ENCODE data around the gene CFAP61. TPM values are rescaled to one million over a fixed set of nuclear protein-coding genes. Genes with fewer than 3 reads are reported as not detected.

Gene CFAP61
- total RNA-seq, 2 experiments from 2014 or later = not detected

GRCh38 chr20:20092827-20093226 lies 40.5 kb downstream of the CFAP61 start:
- POLR2A ChIA-PET = no interaction called here

GRCh38 chr20:20094410-20094809 lies 42.1 kb downstream of the CFAP61 start:
- Mint-ChIP-seq H3K4me3 (no peak overlapping the region), H3K36me3 (ENCODE audit: low read depth) (no peaks in the 10 kb centered on the region), H3K9me3 (no peaks in the 10 kb centered on the region), H3K27ac (no peak overlapping the region), H3K4me1 (ENCODE audit: low read depth) (no peaks in the 10 kb centered on the region), H3K27me3 (peaks cover 11% of the 10 kb centered on the region)
- no peak for TF ChIP-seq CTCF (IDR thresholded peaks at IDR 0.05)
- CTCF ChIA-PET = interaction anchor here (0.9 kb wide), 1 partner anchor 9 kb away, joined by 3 read pairs; no protein-coding TSS in a partner anchor
- intact Hi-C loops (cut with micrococcal nuclease) = no loop called here
- no peak for DNase-seq
- POLR2A ChIA-PET = no interaction called here
- ATAC-seq = no peak

More at GRCh38 chr20:20092827-20093226, 40.5 kb downstream of the CFAP61 start:
- H3K27ac Mint-ChIP-seq = no peak overlapping the region
- no peak for DNase-seq
- H3K27me3 Mint-ChIP-seq = peaks cover 9% of the 10 kb centered on the region
- ATAC-seq = no peak
- H3K36me3 Mint-ChIP-seq (ENCODE audit: low read depth) = no peaks in the 10 kb centered on the region
- intact Hi-C loops (cut with micrococcal nuclease) = no loop called here
- CTCF ChIA-PET = no interaction called here
- H3K9me3 Mint-ChIP-seq = no peaks in the 10 kb centered on the region
- no peak overlapping the region for H3K4me3 Mint-ChIP-seq
- H3K4me1 Mint-ChIP-seq (ENCODE audit: low read depth) = no peaks in the 10 kb centered on the region
- no peak for TF ChIP-seq CTCF (IDR thresholded peaks at IDR 0.05)

GRCh38 chr20:20095114-20095872 lies 43.0 kb downstream of the CFAP61 start:
- no peak overlapping the region for H3K4me3 Mint-ChIP-seq
- H3K4me1 Mint-ChIP-seq (ENCODE audit: low read depth) = no peaks in the 10 kb centered on the region
- no peaks in the 10 kb centered on the region for H3K9me3 Mint-ChIP-seq
- ATAC-seq = no peak
- POLR2A ChIA-PET = no interaction called here
- intact Hi-C loops (cut with micrococcal nuclease) = no loop called here
- peaks cover 11% of the 10 kb centered on the region for H3K27me3 Mint-ChIP-seq
- no peak for DNase-seq
- H3K27ac Mint-ChIP-seq = no peak overlapping the region
- TF ChIP-seq CTCF (IDR thresholded peaks at IDR 0.05) = no peak
- H3K36me3 Mint-ChIP-seq (ENCODE audit: low read depth) = no peaks in the 10 kb centered on the region
- CTCF ChIA-PET = interaction anchor here (0.9 kb wide), 1 partner anchor 9 kb away, joined by 3 read pairs; no protein-coding TSS in a partner anchor

- POLR2A ChIA-PET = no interaction called here
- TF ChIP-seq CTCF (IDR thresholded peaks at IDR 0.05) = no peak
Observed at GRCh38 chr20:20096421-20096820, 44.1 kb downstream of the CFAP61 start.

GRCh38 chr20:20100881-20101280 lies 48.5 kb downstream of the CFAP61 start:
- DNase-seq (no peak), ATAC-seq (no peak)
- no peaks in the 10 kb centered on the region for H3K4me1 Mint-ChIP-seq (ENCODE audit: low read depth)
- ChIA-PET POLR2A (no interaction called here), CTCF (interaction anchor here (0.8 kb wide), 1 partner anchor 174 kb away, joined by 3 read pairs; no protein-coding TSS in a partner anchor)
- H3K9me3 Mint-ChIP-seq = no peaks in the 10 kb centered on the region
- H3K27me3 Mint-ChIP-seq = peaks cover 12% of the 10 kb centered on the region
- intact Hi-C loops (cut with micrococcal nuclease) = no loop called here
- TF ChIP-seq CTCF (IDR thresholded peaks at IDR 0.05) = no peak
- H3K36me3 Mint-ChIP-seq (ENCODE audit: low read depth) = no peaks in the 10 kb centered on the region
- H3K27ac Mint-ChIP-seq = no peak overlapping the region
- H3K4me3 Mint-ChIP-seq = no peak overlapping the region

More at GRCh38 chr20:20096421-20096820, 44.1 kb downstream of the CFAP61 start:
- Mint-ChIP-seq H3K4me3 (no peak overlapping the region), H3K36me3 (ENCODE audit: low read depth) (no peaks in the 10 kb centered on the region), H3K27me3 (peaks cover 9% of the 10 kb centered on the region), H3K27ac (no peak overlapping the region), H3K4me1 (ENCODE audit: low read depth) (no peaks in the 10 kb centered on the region), H3K9me3 (no peaks in the 10 kb centered on the region)
- CTCF ChIA-PET = no interaction called here
- no peak for ATAC-seq
- intact Hi-C loops (cut with micrococcal nuclease) = no loop called here
- DNase-seq = no peak

Measured in activated CD8-positive, alpha-beta T cell treated with anti-CD3 and anti-CD28 coated beads for 36 hours (primary cell).